BJ (cell line): ENCODE measurements around the gene PRIMPOL. TPM values are rescaled to one million over a fixed set of nuclear protein-coding genes. Genes with fewer than 3 reads are reported as not detected.
"Not testable (repeated sequence)": the region's sequence is repeated elsewhere in the genome, so short reads cannot be mapped to it uniquely, and the experiment has no call there.

Source experiments
- CTCF ChIA-PET: fragments of 350-600 bp; formaldehyde crosslinking; extraction: SDS; loops from one replicate; lab custom pipeline; 2021; ENCODE audit warnings: antibody characterized with exemption, inconsistent platforms; lab: Yijun Ruan, JAX
- POLR2A ChIA-PET: fragments of 300-600 bp; sonication (Branson Sonifier 250); formaldehyde crosslinking; extraction: SDS; loops from one replicate; lab custom pipeline; 2021; ENCODE audit warnings: antibody characterized with exemption; lab: Charles Lee
- DNase-seq: peaks from one replicate; pipeline ENCODE4 v3.0.0-alpha.2; 2011; ENCODE audit warnings: low read depth
- H3K27me3 ChIP-seq: 2 replicates; pipeline ENCODE4 v1.6.0; 2011; ENCODE audit warnings: low read length; ENCODE audit not compliant: control insufficient read depth, insufficient read depth
- H3K36me3 ChIP-seq: 2 replicates; pipeline ENCODE4 v1.5.1; 2011; ENCODE audit warnings: low read length; ENCODE audit not compliant: control insufficient read depth, insufficient read depth
- H3K4me3 ChIP-seq: 2 replicates; pipeline ENCODE4 v1.5.1; 2011; ENCODE audit warnings: low read depth, mild to moderate bottlenecking, control low read depth, low read length
- CTCF ChIP-seq: IDR thresholded peaks from 2 replicates; pipeline ENCODE4 v1.5.1; 2011; ENCODE audit warnings: low read depth, mild to moderate bottlenecking, control low read depth, inconsistent platforms, low read length, moderate library complexity; ENCODE audit not compliant: insufficient read depth
- polyA minus RNA-seq: library from RNA; depleted of rRNA, polyadenylated mRNA; stranded (reverse); fragments of >200 nt; gene quantifications from 2 replicates; pipeline ENCODE4 v1.2.3, GENCODE V29; 2011; rRNA and poly(A)+ RNA removed
- polyA plus RNA-seq: library from polyadenylated mRNA; depleted of rRNA; stranded (reverse); fragments of >200 nt; gene quantifications from 2 replicates; pipeline ENCODE4 v1.2.3, GENCODE V29; 2011; rRNA removed

The PRIMPOL gene
- 6.0 and 15.6 TPM in 2 replicates for polyA plus RNA-seq
- 2.8 and 3.3 TPM in 2 replicates for polyA minus RNA-seq

DNA sequence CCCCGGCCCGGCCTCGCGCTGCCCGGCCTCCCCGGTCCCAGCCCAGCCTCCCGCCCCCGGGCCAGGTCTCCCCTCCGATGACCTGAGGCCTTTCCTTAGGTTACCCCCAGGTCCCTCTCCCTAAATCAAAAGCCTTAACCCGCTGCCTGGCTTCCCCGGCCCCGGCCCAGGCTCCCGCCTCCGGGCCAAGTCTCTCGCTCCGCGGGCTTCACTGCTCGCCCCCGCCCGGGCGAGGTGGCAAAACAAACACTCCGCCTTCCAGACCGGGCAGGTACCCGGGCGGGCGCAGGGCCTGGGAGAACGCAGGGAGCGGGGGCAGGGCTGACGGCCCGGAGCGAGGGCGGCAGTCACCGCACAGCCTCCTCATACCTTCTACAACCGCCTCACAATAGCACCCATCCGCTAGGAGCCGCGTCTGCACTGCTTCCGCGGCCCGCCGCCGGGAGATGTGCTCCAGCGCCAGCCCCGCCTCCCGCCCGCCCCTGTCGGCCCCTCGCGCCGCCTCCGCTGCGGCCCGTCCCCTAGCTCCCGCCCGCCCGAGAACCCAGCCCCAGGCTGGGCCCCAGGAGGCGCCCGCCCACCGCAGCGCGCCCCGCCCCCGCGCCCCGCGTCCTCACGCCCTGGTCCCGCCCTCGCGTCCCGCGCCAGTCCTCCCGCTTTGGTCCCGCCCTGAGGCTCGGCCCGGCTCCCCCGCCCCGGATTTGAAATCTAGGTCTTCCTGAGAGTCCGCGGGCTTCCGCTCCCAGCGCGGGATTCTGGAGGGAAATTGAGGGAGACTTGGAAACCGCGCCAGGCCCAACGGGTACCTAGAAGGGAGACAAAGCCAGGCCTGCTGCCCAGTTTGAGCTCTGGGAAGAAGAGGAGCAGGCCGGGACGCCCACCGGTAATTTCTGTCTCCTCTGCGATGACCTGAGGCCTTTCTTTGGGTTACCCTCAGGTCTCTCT is at the start of gene PRIMPOL, which contains the start of gene CASP3:
TSS of gene PRIMPOL (plus strand) at position 713 of the 945 bp plus-strand sequence. CDS start 7,403 bp downstream, outside the sequence.
TSS of gene CASP3 (minus strand) at position 422 of the 945 bp plus-strand sequence. CDS start 10,994 bp downstream, outside the sequence.
- peak within 1 kb of the TSS; percentile 76 for H3K4me3 ChIP-seq
- TF ChIP-seq CTCF = peak; percentile 32; the same call in 1 of the 2 replicates
- ChIA-PET POLR2A (interaction anchor here (0.6 to 0.7 kb wide), 2 partner anchors 69 to 288 kb away, joined by 5 to 6 read pairs; no protein-coding TSS in a partner anchor), CTCF (interaction anchor here (1.0 to 1.1 kb wide), 2 partner anchors 10 to 96 kb away, joined by 3 read pairs; no protein-coding TSS in a partner anchor)
- DNase-seq = peak; percentile 70
- H3K36me3 ChIP-seq = no peaks in the 10 kb centered on the region
- H3K27me3 ChIP-seq = no peaks in the 10 kb centered on the region

DNA sequence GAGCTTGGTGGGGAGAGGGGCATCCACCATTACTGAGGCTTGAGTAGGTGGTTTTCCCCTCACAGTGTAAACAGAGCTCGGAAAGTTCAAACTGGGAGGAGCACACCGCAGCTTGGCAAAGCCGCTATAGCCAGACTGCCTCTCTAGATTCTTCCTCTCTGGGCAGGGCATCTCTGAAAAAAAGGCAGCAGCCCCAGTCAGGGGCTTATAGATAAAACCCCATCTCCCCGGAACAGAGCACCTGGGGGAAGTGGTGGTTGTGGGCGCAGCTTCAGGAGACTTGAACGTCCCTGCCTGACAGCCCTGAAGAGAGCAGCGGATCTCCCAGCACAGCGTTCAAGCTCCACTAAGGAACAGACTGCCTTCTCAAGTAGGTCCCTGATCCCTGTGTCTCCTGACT is 48.6 kb upstream of the PRIMPOL start:
- POLR2A ChIA-PET, DNase-seq, H3K36me3 ChIP-seq, H3K27me3 ChIP-seq, CTCF ChIA-PET, H3K4me3 ChIP-seq: not testable (repeated sequence)

DNA sequence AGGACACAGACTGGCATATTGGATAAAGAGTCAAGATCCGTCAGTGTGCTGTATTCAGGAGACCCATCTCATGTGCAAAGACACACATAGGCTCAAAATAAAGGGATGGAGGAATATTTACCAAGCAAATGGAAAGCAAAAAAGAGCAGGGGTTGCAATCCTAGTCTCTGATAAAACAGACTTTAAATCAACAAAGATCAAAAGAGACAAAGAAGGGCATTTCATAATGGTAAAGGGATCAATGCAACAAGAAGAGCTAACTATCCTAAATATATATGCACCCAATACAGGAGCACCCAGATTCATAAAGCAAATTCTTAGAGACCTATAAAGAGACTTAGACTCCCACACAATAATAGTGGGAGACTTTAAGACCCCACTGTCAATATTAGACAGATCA is 46.7 kb upstream of the PRIMPOL start:
- DNase-seq, H3K36me3 ChIP-seq, CTCF ChIA-PET, H3K4me3 ChIP-seq, POLR2A ChIA-PET, H3K27me3 ChIP-seq: not testable (repeated sequence)

GRCh38 chr4:184607429-184607828 is 42.1 kb upstream of the PRIMPOL start:
- H3K4me3 ChIP-seq, H3K36me3 ChIP-seq, CTCF ChIA-PET, DNase-seq, H3K27me3 ChIP-seq, POLR2A ChIA-PET: not testable (repeated sequence)

DNA sequence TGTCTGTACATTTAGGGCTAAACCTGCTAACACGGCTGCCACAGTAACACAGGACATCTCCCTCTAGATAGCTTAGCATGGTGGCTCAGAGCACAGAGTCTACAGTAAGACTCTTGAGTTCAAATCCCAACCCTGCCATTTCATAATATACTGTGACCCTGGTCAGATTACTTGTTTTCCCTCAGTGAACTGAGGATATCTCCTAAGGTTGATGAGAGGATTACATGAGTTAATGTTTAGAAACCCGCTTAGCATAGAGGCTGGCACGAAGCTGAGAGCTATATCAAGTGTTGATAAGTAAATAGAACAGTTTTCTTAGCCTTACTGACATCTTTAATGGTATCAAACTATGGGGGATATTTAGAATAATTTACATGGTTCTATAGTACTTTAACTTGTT is 37.5 kb upstream of the PRIMPOL start:
- CTCF ChIA-PET = no interaction called here
- DNase-seq = no peak
- no peaks in the 10 kb centered on the region for H3K27me3 ChIP-seq
- no peak overlapping the region for H3K4me3 ChIP-seq
- POLR2A ChIA-PET = no interaction called here
- no peaks in the 10 kb centered on the region for H3K36me3 ChIP-seq
- TF ChIP-seq CTCF = no peak

GRCh38 chr4:184613405-184613804 is 36.1 kb upstream of the PRIMPOL start:
- TF ChIP-seq CTCF = no peak
- Histone ChIP-seq H3K27me3 (no peaks in the 10 kb centered on the region), H3K36me3 (no peaks in the 10 kb centered on the region), H3K4me3 (no peak overlapping the region)
- no peak for DNase-seq
- POLR2A ChIA-PET = no interaction called here
- CTCF ChIA-PET = no interaction called here
